Gastroesophageal sphincter (tissue), 4 donors: ENCODE results near the gene CRYAB. TPM values are rescaled to one million over a fixed set of nuclear protein-coding genes. Genes with fewer than 3 reads are reported as not detected.
"Not testable (repeated sequence)": the region's sequence is repeated elsewhere in the genome, so short reads cannot be mapped to it uniquely, and the experiment has no call there.

Source experiments
- ATAC-seq: fragments of 150-250 bp; one replicate; pipeline ENCODE4 v1.9.1; 2016; ENCODE audit warnings: mild to moderate bottlenecking, moderate library complexity
- H3K27ac ChIP-seq, 4 donors: fragments of 200-600 bp; sonication (generic) in 3 of 4; 1 replicate in 3 of 4; 2 replicates in 1 of 4; pipeline ENCODE4 v1.5.1; 2016 to 2019
- H3K27me3 ChIP-seq: fragments of 200-600 bp; sonication (generic); one replicate; pipeline ENCODE4 v1.5.1; 2019
- H3K36me3 ChIP-seq, 2 donors: fragments of 200-600 bp; sonication (generic); one replicate each; pipeline ENCODE4 v1.5.1; 2019; ENCODE audit warnings: control low read depth in 1 of 2
- H3K4me1 ChIP-seq, 3 donors: fragments of 200-600 bp; sonication (generic); 1 replicate in 2 of 3; 2 replicates in 1 of 3; pipeline ENCODE4 v1.5.1; 2016 to 2019; ENCODE audit warnings: control low read depth in 2 of 3
- H3K4me3 ChIP-seq, 2 donors: fragments of 200-600 bp; sonication (generic); one replicate each; pipeline ENCODE4 v1.5.1; 2019; ENCODE audit warnings: mild to moderate bottlenecking in 1 of 2, moderate library complexity in 1 of 2
- H3K9me3 ChIP-seq, 3 donors: fragments of 200-600 bp; sonication (generic); one replicate each; pipeline ENCODE4 v1.5.1; 2017 to 2019; ENCODE audit warnings: control low read depth in 2 of 3
- CTCF ChIP-seq, 4 experiments: fragments of 200-600 bp in 2 of 4; fragments of 450-650 bp in 2 of 4; sonication (generic) in 1 of 4; IDR thresholded peaks; one replicate each; pipeline ENCODE4 v1.5.1; 2017 to 2019; ENCODE audit warnings: antibody characterized with exemption in 4 of 4, mild to moderate bottlenecking in 2 of 4, moderate library complexity in 2 of 4
- EP300 ChIP-seq: sonication (generic); formaldehyde crosslinking; IDR thresholded peaks from one replicate; pipeline ENCODE4 v1.6.1; 2017; ENCODE audit warnings: antibody characterized with exemption, mild to moderate bottlenecking
- POLR2A ChIP-seq, 2 donors: fragments of 450-650 bp; IDR thresholded peaks; one replicate each; pipeline ENCODE4 v1.6.1; 2017; ENCODE audit warnings: antibody characterized with exemption in 2 of 2, mild to moderate bottlenecking in 2 of 2, moderate library complexity in 1 of 2
- POLR2AphosphoS5 ChIP-seq: sonication (generic); formaldehyde crosslinking; IDR thresholded peaks from one replicate; pipeline ENCODE4 v1.6.1; 2017; ENCODE audit warnings: antibody characterized with exemption
- WGBS, 2 donors: methylation state at CpG; one replicate each; pipeline ENCODE4 v1.1.5; 2018; ENCODE audit warnings: low coverage in 1 of 2; 5-methylcytosine and 5-hydroxymethylcytosine counted together
- total RNA-seq, 4 donors: library from RNA; depleted of rRNA; stranded (reverse); fragments of >200 nt; gene quantifications; one replicate each; pipeline ENCODE4 v1.1.0, GENCODE V29; 2016

The CRYAB gene
- total RNA-seq, 4 donors from 2014 or later = 254 to 440 (median 294) TPM

GRCh38 chr11:111934306-111934705 is 22.7 kb upstream of the CRYAB start:
- Histone ChIP-seq H3K36me3 (no peaks in the 10 kb centered on the region), H3K9me3 (no peaks in the 10 kb centered on the region), H3K27ac (peak overlapping the region in 2 of 4 donors; percentile 85 to 88), H3K4me1 (peaks cover 3 to 58% (median 28%) of the 10 kb centered on the region in 3 donors), H3K27me3 (no peaks in the 10 kb centered on the region), H3K4me3 (no peak overlapping the region)
- WGBS, 2 donors = 80 to 100% methylated on average over 1 of the region's 1 CpG
- TF ChIP-seq EP300 = no peak
- TF ChIP-seq CTCF (IDR thresholded peaks at IDR 0.05) = no peak
- TF ChIP-seq POLR2A (IDR thresholded peaks at IDR 0.05) = no peak
- no peak for TF ChIP-seq POLR2AphosphoS5
- ATAC-seq = no peak

GRCh38 chr11:111933872-111934271 is 22.3 kb upstream of the CRYAB start:
- ATAC-seq = no peak
- Histone ChIP-seq H3K27me3 (no peaks in the 10 kb centered on the region), H3K36me3 (no peaks in the 10 kb centered on the region), H3K4me3 (no peak overlapping the region), H3K4me1 (peaks cover 3 to 54% (median 25%) of the 10 kb centered on the region in 3 donors), H3K27ac (peak overlapping the region in 2 of 4 donors; percentile 85 to 88), H3K9me3 (no peaks in the 10 kb centered on the region)
- TF ChIP-seq POLR2AphosphoS5 = no peak
- no peak for TF ChIP-seq POLR2A (IDR thresholded peaks at IDR 0.05)
- TF ChIP-seq EP300 = no peak
- TF ChIP-seq CTCF (IDR thresholded peaks at IDR 0.05) = no peak
- WGBS, 2 donors = 18 to 35% methylated on average over 1 of the region's 1 CpG

- not testable (repeated sequence) for H3K9me3 ChIP-seq, H3K27me3 ChIP-seq, H3K36me3 ChIP-seq, H3K4me3 ChIP-seq, ATAC-seq
- 93 to 95% methylated on average over 2 to 11 of the region's 14 CpGs for WGBS, 2 donors
- Histone ChIP-seq H3K27ac (peak overlapping the region in 1 of 4 donors; percentile 46), H3K4me1 (peaks cover 3 to 47% (median 21%) of the 10 kb centered on the region in 3 donors)
Observed at GRCh38 chr11:111933176-111933575, 21.6 kb upstream of the CRYAB start.

GRCh38 chr11:111932611-111932950 is 21.0 kb upstream of the CRYAB start:
- H3K4me3 ChIP-seq = no peak overlapping the region
- no peaks in the 10 kb centered on the region for H3K36me3 ChIP-seq
- H3K4me1 ChIP-seq = peaks cover 3 to 44% (median 15%) of the 10 kb centered on the region in 3 donors
- no peaks in the 10 kb centered on the region for H3K9me3 ChIP-seq
- H3K27ac ChIP-seq = no peak overlapping the region
- 84 to 88% methylated on average over 2 of the region's 2 CpGs for WGBS, 2 donors
- H3K27me3 ChIP-seq = no peaks in the 10 kb centered on the region
- TF ChIP-seq POLR2AphosphoS5 = no peak
- TF ChIP-seq EP300 = no peak
- TF ChIP-seq POLR2A (IDR thresholded peaks at IDR 0.05) = no peak
- no peak for TF ChIP-seq CTCF (IDR thresholded peaks at IDR 0.05)
- no peak for ATAC-seq

GRCh38 chr11:111930472-111930871 is 18.9 kb upstream of the CRYAB start:
- WGBS, 2 donors = 71 to 76% methylated on average over 4 of the region's 4 CpGs
- TF ChIP-seq EP300 (no peak), CTCF (IDR thresholded peaks at IDR 0.05) (no peak), POLR2A (IDR thresholded peaks at IDR 0.05) (no peak), POLR2AphosphoS5 (no peak)
- Histone ChIP-seq H3K9me3 (no peaks in the 10 kb centered on the region), H3K36me3 (no peaks in the 10 kb centered on the region), H3K4me3 (no peak overlapping the region), H3K27me3 (no peaks in the 10 kb centered on the region), H3K4me1 (peaks cover 0 to 43% (median 11%) of the 10 kb centered on the region in 3 donors), H3K27ac (no peak overlapping the region)
- no peak for ATAC-seq
